ENCODE results near the gene ANP32E.

Gene ANP32E

GRCh38 chr1:150168960-150169601 lies 66.8 kb downstream of the ANP32E start:
- no peaks in the 10 kb centered on the region for H3K9me3 ChIP-seq (ENCODE audit: control insufficient read depth in 2 of 2, low read length in 2 of 2)
- no peak overlapping the region for H3K9ac ChIP-seq (ENCODE audit: low read length in 2 of 2)
- H3K27ac ChIP-seq (ENCODE audit: low read length): no peak overlapping the region
- no peaks in the 10 kb centered on the region for H3K36me3 ChIP-seq (ENCODE audit: control insufficient read depth in 2 of 2, insufficient read depth in 2 of 2, low read length in 2 of 2)
- H3K4me1 ChIP-seq (ENCODE audit: control insufficient read depth, insufficient read depth, low read length): peaks cover 19% of the 10 kb centered on the region
- no peak overlapping the region for H3K4me3 ChIP-seq (ENCODE audit: low read length in 2 of 2)
- H3K27me3 ChIP-seq (ENCODE audit: control insufficient read depth in 1 of 2, insufficient read depth in 2 of 2, low read length in 2 of 2): no peaks in the 10 kb centered on the region

Measured in stomach smooth muscle (tissue), 2 donors.